ENCODE data around the gene SLC25A22.
A peak's percentile ranks its signal among the peaks of the same experiment; 100 is the strongest.

The SLC25A22 gene

DNA sequence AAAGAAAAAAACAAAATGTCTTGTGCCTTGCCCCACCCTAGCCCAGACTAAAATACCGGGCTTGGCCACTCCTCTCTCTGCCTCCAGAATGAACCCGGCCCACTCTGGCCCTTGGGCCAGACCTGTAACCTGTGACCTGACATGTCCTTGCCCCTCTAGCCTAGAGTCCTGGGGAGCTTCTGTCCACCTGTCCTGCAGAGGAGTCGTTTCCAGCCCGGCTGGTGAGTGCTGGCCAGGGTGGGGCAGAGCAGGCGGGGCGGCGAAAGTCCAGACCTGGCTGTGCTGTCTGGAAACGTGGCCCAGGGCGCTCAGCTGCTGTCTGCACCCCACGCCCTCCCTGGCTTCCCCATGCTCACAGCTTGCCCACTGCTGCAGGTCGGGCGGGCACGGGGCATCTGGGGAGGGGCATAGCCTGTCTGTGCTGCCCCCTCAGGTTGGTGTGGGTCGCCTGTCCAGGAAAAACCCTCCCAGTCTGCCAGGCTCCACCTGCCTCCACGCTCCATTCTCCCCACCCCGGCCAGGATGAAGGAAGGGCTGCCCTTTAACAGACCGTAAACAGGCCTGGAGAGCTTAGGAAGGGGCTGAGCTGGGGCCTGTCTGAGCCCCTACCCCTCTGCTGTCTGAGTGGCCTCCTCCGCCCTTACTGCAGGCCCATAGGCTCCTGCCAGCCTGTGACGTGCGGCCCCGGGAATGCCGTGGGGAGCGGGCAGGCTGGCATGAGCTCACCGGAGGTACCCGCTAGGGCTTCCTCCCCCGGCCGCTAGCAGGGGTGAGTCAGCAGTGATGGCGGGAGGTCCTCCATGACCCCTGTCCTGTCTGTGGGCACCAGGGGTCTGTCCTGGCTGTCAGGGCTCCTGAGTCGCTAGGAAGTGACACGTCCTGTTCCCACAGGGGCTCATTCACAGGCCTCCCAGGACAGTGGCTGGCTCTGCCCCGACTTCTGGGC, 36.6 kb upstream of the SLC25A22 start:
- DNase-seq: peak; percentile 67

DNA sequence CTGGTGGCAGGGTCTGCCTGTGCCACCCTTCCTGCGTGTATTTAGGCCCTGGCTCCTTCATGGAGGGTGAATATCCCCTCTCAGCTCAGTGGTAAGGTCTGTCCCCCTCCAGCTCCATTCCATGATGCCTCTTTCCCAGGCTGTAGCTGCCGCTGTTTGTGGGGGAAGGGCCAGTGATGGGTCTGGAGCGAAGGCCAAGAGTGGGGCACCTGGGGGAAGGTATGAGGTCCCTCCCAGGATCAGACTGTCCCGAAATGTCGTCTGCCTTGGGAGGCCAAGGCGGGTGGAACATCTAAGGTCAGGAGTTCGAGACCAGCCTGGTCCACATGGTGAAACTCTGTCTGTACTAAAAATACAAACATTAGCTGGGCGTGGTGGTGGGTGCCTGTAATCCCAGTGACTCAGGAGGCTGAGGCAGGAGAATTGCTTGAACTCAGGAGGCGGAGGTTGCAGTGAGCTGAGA, 35.8 kb upstream of the SLC25A22 start:
- no peak for DNase-seq

DNA sequence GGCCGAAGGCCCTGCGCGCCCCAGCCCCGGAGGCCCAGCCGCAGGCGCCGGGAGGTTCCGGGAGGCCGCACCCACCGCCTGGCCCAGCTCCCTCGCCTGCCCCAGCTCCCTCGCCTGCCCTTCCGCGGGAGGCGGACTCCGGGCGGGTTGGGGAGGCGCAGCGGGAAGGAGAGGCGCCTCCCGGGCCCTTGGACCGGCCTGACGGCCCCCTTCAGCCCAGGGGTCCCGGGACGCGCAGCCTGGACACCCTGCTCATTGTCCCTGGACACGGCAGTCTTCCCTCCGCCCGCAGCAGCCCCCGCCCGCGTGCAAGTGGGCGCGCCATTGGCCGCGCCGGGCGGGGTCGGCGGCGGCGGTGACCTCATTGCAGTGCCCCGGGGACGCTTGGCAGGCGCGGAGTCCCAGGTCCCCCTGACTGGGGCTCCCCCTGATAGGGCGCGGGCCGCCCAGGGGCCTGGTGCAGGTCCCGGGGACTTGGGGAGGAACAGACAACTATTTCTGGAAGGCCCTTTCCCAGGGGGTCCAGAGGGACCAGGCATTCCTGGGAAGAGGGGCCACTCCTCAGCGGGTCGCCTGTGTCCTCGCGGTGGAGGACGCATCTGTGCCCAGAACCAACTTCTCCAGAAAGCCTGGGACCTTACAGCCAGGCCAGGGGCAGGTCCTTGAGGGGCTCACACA, 35.2 kb upstream of the SLC25A22 start:
- peak; percentile 82 for DNase-seq

DNA sequence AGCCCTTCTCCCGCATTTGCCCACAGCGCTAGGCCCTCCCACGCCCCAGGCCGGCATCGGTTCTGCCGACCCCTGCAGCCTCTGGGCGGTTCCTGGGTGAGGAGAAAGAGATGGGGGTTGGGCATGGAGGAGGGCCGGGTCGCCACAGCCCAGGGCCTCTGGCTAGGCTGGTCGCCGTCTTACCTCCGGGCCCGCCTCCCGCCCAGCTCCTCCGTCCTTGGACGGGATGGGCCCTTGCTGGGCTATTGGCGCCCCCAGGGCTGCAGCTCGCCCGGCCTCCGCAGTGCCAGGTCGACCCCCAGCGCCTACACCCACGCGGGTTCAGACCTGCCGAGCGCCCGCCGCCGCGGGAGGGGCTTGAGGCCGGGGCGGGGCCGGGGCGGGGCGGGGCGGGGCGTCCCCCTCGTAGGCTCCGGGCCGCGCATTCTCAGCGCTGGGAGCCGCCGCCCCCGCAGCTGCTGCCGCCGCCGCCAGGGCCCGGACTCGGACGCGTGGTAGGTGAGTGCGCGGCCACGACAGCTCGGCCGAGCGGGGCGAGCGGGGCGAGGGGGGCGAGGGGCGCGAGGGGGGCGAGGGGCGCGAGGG, 34.5 kb upstream of the SLC25A22 start, which contains the start of gene CD151:
Gene CD151, plus strand, starts transcription at position 424 of the 585 bp plus-strand sequence. CDS start 3,118 bp downstream, outside the sequence.
- DNase-seq: peak; percentile 85

DNA sequence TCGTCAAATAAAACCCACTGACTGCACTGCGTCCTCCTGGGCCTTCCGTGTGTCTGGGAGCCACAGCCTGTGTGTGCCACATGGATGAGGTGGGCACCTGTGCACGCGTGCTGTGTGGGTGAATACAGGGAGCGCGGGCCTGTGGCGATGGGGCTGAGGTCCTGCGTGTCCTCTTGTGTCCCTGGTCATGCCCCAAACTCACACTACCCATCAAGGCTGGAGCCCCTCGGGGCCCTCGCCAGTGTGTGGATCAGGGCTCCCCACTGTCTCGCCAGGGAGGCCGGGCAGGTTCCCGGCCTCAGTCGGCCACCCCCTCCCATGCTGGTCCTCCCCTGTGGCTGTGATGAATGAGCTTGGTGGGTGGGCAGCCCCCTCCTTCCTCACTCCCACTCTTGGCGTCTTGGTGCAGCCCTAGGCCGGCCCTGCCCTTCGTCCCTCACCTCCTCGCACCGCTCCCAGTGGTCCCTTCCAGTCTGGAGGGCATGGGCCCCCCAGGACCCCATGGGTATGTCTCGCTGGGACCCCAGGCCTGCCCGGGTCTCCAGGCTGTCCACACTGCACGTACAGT, 34.0 kb upstream of the SLC25A22 start:
- DNase-seq: no peak

DNA sequence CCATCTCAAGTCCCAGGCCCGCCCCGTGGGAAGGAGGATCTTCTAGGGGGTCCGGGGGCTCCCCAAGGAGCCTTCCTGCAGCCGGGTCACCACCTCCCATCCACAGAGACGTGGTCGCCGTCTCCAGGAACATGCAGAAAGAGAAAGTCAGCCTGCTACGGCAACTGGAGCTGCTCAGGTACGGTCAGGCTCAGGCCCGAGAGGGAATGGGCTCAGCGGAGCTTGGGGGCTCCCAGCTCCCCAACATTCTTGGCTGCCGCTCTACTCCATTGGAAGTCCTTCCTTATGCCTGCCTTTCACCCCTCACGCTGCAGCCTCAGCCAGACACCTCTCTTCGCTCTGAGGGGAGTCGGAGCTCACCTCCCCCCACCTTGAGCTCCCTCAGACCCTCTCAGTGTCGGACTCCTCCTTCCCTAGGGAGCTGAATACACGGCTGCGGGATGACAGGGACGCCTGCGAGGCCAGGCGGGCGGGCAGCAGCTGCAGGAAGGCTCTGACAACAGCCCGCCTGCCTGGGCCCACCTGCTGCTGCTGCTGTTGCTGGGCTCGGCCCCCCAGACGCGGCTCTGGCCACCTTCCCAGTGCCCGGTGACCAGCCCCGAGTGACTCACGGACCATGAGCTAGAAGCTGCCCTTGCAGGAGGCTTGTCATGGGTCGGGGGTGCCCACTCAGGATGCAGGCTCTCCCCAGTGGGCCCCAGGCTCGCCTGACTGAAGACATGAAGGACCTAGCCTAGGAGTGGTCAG, 33.2 kb upstream of the SLC25A22 start:
- no peak for DNase-seq

DNA sequence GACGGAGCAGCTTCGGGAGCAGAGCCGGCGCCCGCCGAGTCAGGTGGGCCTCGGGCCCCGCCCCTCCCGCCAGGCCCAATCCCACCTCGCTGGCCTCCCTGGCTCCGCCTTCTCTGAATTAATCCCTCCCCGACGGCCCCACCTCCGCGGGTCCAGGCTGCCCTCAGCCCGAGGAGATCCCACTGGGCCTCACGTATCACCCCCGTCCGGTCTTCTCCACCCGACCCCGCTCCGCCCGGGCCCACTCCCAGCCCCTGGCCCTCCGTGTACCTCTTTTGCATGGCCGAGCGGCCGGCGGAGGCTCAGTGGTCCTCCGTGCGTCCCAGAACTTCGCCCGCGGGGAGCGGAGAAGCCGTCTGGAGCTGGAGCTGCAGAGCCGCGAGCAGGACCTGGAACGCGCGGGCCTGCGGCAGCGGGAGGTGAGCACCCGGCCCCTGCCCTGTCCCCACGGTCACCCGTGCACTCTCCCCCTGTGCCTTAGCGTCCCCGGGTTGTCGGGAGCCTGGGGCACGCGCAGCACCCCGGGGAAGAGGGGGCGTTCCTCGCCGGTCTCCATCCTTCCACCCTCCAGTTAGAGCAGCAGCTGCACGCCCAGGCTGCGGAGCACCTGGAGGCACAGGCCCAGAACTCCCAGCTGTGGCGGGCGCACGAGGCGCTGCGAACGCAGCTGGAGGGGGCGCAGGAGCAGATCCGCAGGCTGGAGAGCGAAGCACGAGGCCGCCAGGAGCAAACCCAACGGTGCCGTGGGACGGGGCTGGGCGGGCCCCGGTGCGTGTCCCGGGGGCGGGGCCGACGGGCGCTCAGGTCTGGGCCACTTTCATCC, 32.4 kb upstream of the SLC25A22 start:
- peak; percentile 83 for DNase-seq

DNA sequence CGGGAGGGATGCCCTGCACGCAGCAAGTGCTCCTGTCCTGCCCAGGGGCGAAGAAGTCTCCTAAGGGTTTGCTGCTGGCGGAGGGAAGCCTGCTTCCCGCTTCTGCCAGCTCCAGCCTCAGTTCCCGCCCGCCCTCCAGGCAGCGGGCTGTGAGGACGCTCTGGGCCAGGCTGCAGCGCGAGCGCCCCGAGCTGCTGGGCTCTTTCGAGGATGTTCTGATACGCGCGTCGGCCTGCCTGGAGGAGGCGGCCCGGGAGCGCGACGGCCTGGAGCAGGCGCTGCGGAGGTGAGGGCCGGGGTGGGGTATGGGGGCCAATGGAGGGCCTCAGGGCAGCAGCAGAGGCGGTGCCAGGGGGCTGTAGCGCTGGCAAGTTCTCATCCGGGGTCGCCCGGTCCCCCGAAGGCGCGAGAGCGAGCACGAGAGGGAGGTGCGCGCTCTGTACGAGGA, 31.8 kb upstream of the SLC25A22 start:
- DNase-seq: no peak

DNA sequence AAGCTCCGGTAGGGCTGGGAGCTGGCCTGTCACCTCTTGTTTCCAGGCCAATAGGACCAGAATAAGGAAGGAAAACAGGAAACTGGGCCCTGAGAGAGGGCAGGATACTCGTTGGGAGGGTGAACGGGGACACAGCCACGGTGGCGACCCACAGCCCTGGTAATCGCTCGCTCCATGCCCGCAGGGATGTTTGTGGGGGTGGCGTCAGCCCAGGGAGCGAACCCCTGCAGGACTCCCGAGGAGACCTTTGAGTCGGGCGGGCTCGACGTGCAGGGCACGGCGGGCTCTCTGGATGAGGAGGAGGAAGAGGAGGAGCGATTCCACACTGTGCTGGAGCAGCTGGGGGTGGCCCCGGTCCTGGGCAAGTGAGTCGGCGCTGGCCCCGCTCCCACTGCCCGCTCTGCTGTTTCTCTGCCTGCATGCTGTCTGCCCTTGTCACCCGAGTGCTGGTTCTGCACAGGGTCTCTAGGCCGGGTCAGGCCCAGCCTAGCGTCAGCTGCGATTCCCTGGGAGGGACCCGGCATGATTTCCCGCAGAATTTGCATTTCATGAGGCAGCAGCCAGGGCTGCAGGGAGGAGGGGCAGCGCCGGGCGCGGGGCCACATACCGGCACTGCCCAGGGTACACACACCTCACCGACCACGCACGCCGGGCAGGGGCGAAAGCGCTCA, 31.2 kb upstream of the SLC25A22 start:
- DNase-seq: peak; percentile 67

DNA sequence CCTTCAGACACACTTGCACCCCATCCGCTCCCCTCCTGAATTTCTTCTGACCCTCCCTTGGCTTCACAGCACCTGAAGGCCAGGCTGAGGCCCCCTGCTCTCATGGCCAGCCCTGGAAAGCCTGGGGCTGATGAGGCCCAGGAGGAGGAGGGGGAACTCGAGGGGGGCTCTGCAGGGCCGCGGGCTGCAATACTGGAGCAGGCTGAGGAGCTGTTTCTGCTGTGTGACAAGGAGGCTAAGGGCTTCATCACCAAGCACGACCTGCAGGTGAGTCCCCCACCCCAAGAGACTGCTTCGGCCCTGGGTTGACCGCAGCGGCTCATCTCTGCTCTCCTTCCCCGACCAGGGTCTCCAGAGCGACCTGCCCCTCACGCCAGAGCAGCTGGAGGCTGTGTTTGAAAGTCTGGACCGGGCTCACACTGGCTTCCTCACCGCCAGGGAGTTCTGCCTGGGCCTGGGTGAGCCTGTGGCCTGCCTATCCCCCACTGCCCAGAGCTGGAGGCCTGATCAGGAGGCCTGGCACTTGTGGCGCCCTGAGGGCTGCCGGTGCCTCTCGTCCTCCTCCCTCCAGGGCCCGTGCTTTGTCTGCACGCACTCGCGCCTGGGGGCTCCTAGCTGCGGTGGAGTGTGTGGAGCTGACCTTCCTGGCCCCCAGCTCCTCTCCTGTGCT, 30.6 kb upstream of the SLC25A22 start:
- peak; percentile 51 for DNase-seq

DNA sequence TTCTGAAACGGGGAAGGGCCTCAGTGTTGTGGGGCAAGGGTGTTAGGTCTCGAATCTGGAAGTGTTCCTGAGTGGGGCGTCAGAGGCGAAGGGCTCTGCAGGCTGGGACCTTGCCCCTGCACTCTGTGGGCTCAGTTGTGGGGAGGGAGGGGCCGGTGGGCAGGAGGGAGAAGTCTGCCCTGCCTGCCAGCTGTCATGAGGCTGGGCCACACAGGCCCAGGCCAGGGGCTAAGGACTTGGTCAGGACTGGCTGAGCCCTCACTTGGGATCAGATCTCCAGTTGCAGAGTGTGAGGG, 29.8 kb upstream of the SLC25A22 start, which contains the start of gene CRACR2B:
Gene CRACR2B, plus strand, starts transcription at position 23 of the 296 bp plus-strand sequence. CDS start 689 bp downstream, outside the sequence.
- no peak for DNase-seq

DNA sequence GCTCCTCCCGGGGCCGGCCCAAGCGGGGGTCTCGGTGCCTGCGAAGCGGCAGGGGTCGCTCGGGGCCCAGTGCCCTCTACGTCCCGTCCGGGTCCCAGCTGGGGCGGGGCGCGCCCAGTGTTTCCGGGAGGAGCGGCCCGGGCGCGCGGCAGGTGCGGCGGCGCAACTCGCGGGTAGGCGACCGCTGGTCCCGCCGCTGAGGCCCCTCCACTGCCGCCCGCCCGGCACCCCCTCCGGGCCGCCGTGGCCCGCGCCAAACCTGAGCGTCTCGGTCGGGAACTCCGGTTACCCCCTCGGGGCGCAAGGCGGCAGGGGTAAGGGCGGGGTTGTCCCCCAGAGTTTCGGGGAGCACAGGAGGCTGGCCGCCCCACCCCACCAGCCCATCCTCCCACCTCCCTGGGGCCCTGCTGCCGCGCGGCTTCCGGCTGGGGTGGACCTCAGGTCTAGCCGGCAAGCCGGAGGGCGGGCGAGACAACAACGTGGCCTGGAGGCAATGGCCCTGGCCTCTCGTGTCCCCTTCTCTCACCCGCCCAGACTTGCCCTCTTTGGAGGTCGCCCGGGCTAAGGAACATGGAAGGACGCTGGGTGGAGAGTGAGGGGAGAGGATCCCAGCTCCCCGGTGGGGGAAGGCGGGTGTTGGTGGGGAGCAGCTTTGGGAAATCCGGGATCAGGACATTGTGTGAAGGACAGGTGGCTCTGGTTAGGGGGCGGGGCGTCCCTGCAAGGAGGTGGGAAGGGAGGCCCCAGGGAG, 29.2 kb upstream of the SLC25A22 start:
- DNase-seq: peak; percentile 76

DNA sequence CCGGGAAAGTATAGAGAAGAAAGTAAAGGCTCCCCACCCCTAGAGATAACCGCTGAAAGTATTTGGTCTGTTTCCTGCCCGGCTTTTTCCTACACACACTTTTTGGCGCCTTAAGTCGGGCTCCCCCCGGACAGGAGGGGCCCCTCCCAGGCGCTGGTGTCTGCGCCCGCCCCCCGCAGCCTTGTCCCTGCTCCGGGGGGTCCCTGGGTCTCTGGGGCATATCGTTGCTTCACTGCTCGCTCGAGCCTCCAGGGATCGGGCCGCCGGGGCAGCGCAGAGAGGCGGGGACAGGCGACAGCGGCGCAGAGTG, 28.7 kb upstream of the SLC25A22 start:
- peak; percentile 71 for DNase-seq

DNA sequence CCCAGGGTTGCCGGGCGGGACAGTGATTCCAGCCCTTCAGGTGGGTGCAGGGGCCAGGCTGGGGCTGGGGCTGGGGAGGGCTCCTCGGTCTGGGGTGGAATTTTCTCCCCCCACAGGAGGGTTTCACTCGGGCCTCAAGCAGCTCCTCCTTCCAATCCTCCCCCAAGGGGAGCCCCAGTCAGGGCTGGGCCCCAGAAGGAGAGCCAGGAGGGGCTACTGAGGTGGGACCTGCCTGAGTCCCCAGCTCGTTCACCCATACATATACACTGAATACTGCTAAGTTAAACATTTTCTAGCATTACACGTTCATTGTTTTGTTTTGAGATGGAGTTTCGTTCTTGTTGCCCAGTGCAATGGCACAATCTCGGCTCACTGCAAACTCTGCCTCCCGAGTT, 28.1 kb upstream of the SLC25A22 start:
- no peak for DNase-seq

DNA sequence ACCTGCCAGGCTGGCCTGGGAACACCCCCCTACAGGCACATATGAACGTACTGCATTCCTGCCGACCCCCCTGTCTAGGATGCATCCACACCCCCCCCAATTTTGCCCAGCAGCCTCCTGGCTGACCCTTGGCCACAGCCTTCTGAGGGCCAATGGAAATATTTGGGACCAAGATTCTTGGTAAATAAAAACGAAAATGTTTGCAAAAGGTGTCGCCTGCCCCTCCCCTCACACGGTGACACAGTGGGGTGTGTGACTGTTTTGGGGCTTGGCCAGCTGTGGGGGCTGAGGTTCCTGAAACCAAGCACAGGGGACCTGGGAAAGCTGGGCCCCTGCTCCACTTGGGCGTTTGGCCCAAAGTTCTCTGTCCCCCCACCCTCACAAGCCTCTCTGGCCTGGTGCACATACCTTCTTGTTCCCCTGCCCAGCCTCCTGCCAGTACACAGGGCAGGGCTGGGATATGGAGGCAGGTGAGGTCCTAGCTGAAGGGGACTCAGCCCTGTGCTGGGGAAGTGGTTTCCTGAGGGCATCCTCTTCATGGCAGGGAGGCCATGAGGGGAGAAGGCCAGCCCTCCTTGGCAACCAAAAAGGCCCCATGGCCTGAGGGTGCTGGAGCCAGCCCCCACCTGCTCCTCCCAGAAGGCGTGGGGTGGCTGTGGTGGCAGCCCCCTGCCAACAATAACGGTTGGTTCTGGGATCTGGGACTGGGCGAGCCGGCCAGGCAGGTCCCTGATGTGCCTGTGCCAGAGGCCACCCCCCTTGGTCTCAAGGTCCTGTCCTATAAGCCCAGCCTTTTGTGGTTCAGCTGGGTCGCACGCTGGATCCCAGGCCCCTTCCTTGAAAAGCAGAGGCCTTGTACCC, 27.5 kb upstream of the SLC25A22 start:
- no peak for DNase-seq

DNA sequence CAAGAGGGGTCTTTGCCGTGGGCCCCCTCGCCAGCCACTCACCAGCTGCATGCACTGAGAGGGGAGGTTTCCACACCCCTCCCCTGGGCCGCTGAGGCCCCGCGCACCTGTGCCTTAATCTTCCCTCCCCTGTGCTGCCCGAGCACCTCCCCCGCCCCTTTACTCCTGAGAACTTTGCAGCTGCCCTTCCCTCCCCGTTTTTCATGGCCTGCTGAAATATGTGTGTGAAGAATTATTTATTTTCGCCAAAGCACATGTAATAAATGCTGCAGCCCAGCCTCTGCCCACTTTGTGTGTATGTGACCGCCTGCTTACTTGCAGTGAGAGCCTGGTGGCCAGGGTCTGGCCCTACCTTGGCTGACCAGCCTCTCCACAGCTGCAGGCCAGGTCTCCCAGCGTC, 26.9 kb upstream of the SLC25A22 start:
- no peak for DNase-seq

DNA sequence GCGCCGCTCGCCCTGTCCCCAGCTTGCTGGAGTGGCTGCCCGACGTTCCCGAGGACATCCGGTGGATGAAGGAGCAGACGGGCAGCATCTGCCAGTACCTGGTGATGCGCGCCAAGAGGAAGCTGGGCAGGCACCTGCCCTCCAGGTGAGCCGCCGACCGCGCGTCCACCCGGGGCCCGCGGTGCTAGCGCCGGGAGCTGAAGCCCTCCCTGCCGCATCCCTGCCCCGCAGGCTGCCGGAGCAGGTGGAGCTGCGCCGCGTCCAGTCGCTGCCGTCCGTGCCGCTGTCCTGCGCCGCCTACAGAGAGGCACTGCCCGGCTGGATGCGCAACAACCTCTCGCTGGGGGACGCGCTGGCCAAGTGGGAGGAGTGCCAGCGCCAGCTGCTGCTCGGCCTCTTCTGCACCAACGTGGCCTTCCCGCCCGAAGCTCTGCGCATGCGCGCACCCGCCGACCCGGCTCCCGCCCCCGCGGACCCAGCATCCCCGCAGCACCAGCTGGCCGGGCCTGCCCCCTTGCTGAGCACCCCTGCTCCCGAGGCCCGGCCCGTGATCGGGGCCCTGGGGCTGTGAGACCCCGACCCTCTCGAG, 26.3 kb upstream of the SLC25A22 start:
- DNase-seq: peak; percentile 60
